ENCODE measurements around the gene TNFAIP8L1.
A peak's percentile ranks its signal among the peaks of the same experiment; 100 is the strongest.
"Not testable (repeated sequence)": the region's sequence is repeated elsewhere in the genome, so short reads cannot be mapped to it uniquely, and the experiment has no call there.

Gene TNFAIP8L1

GRCh38 chr19:4638828-4639530, at the start of gene TNFAIP8L1:
Gene TNFAIP8L1 (plus strand): TSS chr19:4639516. CDS start chr19:4651870, 12,354 bp downstream.
- peak; percentile 99 for DNase-seq

DNA sequence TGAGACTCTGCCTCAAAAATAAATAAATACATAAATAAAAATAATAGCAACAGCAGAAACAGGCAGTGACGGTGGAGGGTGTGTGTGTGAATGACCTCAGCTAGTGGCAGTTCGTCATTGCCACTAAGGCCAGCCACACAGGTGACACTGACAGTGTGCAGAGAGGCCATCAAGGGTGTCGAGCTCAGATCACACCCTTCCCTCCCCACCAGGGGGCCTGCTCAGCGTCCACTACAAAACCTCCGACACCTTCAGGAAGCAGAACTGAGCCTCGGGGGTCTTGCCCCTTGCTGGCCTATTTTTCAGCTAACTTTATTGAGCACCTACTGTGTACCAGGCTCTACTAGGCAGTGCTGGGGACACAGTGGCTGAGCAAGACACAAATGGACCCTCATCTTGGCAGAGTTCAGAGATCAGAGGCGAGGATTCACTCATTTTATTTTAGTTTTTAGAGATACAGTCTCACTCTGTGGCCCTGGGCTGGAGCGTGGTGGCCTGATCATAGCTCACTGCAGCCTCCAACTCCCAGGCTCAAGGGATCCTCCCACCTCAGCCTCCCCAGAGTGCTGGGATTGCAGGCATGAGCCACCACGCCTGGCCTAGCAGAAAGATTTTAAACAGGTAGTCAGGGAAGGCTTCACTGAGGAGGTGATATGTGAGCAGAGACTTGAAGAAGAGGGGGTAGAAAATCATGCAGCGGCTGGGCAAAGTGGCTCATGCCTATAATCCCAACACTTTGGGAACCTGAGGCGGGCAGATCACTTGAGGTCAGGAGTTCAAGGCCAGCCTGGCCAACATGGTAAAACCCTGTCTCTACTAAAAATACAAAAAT, 49.5 kb upstream of the TNFAIP8L1 start:
- DNase-seq = peak; percentile 12

DNA sequence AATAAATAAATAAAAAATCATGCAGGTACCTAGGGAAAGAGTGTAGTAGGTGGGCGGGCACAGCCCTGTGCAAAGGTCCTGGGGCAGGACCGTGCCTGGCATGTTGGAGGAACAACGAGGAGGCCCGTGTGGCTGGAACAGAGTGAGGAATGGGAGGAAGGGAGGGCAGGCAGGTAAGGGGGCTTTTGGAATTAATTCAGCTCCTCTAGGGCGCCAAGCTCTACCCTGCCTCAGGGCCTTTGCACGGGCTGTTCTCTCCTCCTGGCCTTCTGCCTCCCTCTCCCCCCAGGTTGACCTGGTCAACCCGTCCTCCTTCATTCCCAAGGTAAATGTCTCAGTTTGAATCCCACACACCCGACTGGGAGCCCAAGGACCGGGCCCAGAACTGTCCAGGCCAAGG, 48.8 kb upstream of the TNFAIP8L1 start:
- DNase-seq = no peak

GRCh38 chr19:4591320-4591719, 48.0 kb upstream of the TNFAIP8L1 start:
- DNase-seq = no peak

GRCh38 chr19:4592445-4592844, 46.9 kb upstream of the TNFAIP8L1 start:
- no peak for DNase-seq

- no peak for DNase-seq
Observed at GRCh38 chr19:4593409-4593851, 45.9 kb upstream of the TNFAIP8L1 start.

DNA sequence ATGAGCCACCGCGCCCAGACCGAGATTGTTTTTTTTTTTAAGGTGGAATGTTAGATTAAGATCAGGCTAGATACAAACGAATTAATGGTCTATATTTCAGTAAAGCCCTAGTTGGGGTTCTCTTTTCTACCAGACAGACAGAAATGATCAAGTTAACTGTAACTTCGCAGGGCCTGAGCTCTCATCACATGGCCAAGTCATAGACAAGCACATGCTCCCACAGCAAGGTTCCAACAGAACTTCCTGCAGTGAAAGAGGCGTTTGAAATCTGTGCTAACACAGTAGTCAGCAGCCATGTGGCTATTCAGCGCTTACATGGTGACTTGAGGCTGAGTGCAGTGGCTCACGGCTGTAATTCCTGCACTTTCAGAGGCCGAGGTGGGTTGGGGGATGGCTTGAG, 45.1 kb upstream of the TNFAIP8L1 start:
- DNase-seq = no peak

DNA sequence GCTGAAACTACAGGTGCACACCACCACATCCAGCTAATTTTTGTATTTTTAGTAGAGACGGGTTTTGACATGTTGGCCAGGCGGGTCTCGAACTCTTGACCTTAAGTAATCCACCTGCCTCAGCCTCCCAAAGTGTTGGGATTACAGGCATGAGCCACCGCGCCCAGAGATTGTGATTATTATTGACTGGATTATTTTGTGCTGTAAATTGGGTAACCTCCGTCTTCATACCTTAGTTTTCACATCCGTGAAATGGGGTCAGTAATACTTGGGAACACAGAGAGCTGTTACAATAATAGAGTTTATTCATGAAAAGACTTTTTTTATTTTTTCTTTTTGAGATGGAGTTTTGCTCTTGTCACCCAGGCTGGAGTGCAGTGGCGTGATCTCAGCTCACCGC, 44.2 kb upstream of the TNFAIP8L1 start:
- not testable (repeated sequence) for DNase-seq

DNA sequence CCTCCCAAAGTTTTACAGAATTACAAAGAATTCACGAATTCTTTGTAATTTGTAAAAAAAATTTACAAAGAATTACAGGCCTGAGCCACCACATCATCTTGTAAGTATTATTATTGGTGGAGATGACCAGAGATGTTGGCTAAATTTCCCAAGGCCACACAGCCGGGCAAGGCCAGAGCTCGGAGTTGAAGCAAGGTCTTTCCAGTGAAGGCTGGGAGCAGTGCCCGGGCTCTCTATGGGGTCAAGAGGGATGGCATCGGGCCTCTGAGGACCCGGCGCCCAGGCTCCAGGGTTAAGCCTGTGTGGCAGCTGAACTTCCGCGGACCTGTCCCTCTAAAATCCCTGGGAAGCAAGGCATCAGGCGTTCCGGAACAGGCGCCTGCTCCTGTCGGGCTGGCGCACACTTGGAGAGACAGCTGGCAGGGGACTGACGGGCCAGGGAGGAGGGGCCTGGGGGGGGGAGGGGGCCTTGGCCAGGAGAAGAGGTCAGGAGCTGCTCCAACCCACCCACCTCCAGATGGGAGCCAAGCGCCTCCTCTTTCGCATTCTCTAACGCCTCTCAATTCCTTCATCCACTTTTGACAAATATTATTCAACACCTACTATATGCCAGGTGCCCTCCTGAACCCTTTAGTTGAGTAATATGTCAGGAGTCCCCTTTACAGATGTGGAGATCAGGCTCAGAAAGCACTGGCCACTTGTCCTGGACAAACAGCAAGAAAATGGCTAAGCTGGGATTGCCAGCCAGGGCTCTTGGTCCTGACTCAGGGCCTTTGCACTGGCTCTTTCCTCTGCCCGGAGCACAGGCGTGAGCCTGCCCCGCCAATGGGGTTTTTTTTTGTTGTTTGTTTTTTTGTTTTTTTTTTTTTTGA, 43.0 kb upstream of the TNFAIP8L1 start:
- no peak for DNase-seq

- DNase-seq = peak; percentile 12
Observed at GRCh38 chr19:4597278-4597974, 41.9 kb upstream of the TNFAIP8L1 start.

GRCh38 chr19:4597975-4598671, 41.2 kb upstream of the TNFAIP8L1 start:
- peak; percentile 46 for DNase-seq

DNA sequence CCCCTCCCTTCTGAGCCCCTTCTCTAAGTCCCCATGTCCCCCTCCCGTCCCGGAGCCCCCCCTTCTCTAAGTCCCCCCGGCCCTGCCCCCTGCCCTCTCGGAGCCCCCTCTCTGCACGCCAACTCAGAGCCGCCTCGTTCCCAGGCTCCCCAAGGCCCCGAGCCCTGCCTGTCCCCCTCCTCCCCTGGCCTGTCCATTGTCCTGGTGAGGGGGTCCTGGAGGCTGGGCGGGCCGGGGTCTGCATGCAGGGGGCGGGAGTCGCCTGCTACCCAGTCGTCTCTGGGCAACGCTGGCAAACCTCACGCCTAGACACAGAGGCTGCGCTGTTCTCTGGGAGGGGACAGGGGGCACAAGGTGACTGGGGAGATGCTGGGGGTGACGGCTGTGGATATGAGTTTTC, 40.6 kb upstream of the TNFAIP8L1 start:
- no peak for DNase-seq

DNA sequence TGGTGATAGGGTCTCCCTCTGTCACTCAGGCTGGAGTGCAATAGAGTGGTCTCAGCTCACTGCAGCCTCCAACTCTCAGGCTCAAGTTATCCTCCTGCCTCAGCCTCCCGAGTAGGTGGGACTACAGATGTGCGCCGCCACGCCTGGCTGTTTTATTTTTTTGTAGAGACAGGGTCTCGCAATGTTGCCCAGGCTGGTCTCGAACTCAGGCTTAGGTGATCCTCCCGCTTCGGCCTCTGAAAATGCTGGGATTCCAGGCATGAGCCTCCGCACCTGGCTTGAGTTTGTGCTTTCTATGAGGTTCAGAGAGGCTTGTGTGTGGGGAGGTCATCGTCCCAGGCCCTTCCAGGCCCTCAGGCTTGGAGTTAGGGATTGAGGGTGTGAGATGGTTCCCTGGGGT, 39.2 kb upstream of the TNFAIP8L1 start:
- DNase-seq = no peak

DNA sequence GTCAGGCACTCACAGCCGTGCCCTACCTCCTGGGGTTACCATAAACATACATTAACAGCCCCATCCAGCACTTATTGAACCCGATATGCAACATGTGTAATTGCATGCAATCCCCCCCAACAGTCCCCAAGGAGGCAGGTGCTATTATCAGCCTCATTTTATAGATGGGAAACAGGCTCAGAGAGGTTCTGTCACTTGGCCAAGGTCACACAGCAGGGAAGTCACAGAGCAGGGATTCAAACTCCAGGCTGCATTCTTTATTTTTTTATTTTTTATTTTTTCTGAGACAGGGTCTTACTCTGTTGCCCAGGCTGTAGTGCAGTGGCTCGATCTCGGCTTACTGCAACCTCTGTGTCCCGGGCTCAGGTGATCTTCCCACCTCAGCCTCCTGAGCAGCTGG, 38.4 kb upstream of the TNFAIP8L1 start:
- DNase-seq = no peak

GRCh38 chr19:4602173-4602788, 37.0 kb upstream of the TNFAIP8L1 start:
- no peak for DNase-seq

GRCh38 chr19:4602915-4603314, 36.4 kb upstream of the TNFAIP8L1 start:
- DNase-seq = no peak

- no peak for DNase-seq
Observed at GRCh38 chr19:4604912-4605311, 34.4 kb upstream of the TNFAIP8L1 start.

DNA sequence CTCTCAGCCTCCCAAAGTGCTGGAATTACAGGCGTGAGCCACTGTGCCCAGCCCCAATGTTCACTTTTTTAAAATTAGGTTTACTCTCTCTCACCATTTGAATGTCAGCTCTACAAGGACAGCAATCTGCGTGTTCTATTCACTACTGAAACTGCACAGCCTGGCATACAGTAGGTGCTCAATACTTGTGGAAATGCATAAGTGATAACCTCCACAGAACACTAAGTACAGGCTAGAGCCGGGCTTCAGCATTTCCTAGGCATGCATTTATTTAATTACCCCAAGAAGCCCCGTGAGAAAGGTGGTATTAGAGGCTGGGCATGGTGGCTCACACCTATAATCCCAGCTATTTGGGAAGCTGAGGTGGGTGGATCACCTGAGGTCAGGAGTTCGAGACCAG, 33.1 kb upstream of the TNFAIP8L1 start:
- DNase-seq = no peak

GRCh38 chr19:4606921-4607678, 32.2 kb upstream of the TNFAIP8L1 start:
- DNase-seq = no peak

DNA sequence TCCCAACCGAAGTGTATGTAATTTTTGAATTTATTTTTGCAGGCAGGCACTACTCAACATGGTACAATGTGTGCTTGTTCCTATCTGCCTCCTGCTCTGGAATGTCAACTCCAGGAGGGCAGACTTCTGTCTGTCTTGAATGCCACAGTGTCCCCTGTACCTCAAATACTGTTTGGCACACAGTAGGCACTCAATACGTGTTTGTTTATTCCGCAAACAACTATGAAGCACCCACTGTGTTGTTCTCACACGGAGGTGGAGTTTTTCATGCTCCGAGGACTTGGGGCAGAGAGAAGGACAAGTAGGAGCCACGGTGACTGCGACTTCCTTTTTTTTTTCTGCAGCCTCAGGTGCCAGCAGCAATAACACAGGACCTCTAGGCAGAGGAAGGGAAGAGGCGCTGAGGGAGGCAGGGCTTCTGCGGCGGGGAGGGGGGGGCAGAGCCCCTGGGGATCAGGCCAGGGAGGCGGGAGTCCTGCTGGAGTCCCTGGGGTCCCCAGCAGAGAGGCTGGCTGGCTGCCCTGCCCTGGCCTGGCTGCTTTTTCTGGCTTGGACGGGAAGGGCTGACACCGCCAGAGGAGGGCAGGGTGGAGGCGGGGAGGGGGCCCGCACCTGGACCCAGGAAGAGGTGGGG, 29.3 kb upstream of the TNFAIP8L1 start:
- no peak for DNase-seq
